Non-pigmented ciliary epithelial cell (primary cell): ENCODE results near the gene MYOM3.
"Not testable (repeated sequence)": the region's sequence is repeated elsewhere in the genome, so short reads cannot be mapped to it uniquely, and the experiment has no call there.

Experiments used
- DNase-seq: peaks from one replicate; pipeline ENCODE4 v3.0.0-alpha.2; 2010; ENCODE audit warnings: low read depth

Gene MYOM3

GRCh38 chr1:24071941-24072340, 40.0 kb downstream of the MYOM3 start:
- DNase-seq, result no peak

DNA sequence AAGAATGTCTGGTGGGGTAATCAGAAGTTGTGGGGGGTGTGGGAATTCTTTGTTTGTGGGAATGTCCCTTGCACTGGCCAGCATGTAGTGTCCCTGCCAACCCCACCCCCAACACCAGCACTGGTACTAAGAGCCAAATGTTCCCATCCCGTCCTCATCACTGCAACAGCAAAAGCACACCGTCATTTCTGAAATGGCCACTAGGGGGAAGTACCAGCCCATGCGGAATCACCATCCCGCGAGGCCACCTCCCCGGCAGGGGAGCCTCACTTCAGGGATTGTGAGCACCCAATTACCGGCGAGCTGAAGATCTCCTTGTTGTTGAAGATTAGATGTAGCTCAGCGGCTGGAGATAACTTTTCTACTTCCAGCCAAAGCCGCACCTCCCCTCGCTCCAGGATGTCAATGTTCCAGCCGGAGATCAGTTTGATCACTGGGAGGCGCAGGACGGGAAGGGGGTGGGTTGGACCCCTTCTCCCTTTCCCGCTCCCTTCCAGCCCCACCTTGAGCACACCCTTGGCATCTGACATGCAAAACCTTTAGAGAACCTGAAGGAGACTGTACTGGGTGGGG, 41.0 kb downstream of the MYOM3 start:
- DNase-seq, result peak; percentile 22

DNA sequence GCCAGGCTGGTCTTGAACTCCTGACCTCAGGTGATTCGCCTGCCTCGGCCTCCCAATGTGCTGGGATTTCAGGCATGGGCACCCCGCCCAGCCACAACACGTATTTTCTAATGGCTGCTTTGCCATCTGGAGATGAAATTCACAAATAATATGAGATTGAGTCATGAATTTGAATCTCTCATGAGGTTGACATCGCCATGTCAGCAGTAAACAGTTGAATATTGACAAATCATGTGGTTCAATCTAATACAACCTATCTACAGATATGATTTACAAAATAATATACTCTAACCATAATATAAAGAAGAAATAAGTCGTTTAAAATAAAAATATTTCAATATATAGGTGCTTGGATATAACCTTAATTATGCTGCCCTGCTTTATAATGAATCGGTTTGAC, 42.1 kb downstream of the MYOM3 start:
- no peak for DNase-seq

GRCh38 chr1:24067978-24068377, 44.0 kb downstream of the MYOM3 start:
- no peak for DNase-seq

DNA sequence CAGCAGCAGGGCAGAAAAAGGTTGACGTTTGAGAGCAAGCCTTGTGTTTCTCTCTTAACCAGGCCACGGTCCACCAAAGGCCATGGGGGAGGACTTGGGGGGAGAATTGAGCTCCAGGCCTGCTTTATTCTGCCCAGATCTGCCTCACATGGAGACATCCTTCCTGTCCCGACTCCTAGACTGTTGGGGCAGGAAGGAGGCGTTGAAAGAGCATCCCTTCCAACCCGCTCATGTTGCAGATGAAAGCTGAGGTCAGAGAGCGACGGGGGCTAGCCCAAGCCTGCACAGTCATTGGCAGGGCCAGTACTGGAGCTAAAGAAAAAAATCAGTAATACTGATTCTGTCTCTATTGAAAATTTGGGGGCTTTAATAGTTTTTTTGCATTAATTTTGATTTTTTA, 46.6 kb downstream of the MYOM3 start:
- no peak for DNase-seq

- DNase-seq, result no peak
Measured at GRCh38 chr1:24062221-24062620, 49.7 kb downstream of the MYOM3 start.

- no peak for DNase-seq
Measured at GRCh38 chr1:24060482-24060881, 51.5 kb downstream of the MYOM3 start.

DNA sequence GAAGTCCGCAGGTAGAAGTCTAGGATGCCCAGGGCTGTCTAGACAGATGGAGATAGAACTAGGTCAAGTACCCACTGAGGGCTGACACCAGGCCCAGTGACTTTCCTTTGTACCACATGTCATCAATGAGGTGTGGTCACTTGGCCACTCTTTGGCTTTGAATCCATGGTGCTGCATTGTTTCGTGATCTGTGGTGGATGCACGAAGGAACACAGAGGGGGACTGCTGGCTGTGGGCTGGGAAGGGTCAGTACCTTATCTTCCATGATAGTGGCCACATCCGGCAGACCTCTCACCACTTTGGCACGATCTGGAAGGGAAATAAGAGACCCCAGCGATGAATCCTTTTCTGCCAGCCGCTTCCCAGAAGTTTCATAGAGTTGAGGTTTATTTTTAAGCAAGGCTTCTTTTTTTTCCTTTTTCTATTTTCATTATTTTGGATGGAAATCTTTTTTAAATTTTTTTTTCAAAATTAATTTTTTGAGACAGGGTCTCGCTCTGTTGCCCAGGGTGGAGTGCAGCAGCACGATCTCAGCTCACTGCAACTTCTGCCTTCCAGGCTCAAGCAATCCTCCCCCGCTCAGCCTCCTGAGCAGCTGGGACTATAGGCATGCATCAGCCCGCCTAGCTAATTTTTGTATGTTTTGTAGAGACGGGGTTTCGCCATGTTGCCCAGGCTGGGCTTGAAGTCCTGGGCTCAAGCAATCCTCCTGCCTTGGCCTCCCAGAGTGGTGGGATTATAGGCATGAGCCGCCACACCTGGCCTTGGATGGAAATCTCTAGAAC, 53.1 kb downstream of the MYOM3 start:
- no peak for DNase-seq

DNA sequence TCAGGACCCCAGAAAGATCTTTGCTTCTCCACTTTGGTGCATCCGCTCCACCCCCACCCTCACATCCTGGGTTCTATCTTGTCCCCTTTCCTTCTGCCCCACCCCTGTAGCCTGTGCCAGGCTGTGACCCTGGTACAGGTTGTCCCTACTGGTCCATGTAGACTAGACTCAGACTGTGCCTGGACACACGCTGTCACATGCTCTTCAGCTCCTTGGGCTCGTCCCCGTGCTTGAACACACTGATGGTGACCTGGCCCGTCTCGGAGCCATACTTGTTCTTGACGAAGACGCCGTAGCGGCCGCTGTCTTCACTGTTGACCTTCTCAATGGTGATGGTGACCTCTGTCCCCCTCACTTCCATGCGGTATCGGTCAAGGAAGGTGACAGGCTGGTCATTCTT, 54.8 kb downstream of the MYOM3 start:
- DNase-seq, result no peak

DNA sequence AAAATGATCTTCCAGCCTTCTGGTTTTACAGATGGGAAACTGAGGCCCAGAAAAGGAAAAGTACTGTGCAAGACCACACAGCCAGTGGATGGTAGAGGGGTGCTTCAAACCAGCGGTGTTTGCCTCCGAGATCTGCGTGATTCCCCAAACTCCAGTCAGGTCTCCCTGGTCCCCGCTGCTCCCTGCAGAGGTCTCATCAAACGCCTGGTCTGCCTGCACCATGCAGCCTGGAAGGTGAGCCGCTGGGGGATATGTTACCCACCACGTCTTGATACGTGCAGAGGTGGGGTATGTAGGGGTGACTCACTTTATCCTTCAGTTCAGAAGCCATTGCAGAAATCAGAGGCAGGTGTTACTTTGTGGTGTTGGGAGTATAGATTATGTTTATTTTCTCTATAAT, 56.3 kb downstream of the MYOM3 start:
- no peak for DNase-seq

DNA sequence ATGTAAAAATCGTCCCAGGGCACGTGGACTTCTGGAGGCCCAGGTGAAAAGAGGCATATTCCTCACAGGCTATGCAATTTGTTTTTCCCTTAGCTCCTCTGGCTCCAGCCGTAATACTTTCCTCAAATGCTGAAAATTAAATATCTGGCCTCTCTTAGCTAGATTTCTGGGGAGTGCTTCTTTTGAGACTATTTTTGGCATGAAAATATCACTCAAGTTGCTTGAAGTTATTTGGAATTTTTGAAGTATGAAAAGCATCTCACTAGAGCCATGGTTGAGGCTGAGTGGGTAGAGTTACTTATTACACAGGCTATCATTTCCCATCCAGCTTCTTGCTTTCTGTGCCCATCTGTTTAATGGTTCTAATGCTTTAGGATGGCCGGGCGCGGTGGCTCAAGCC, 59.7 kb downstream of the MYOM3 start:
- no peak for DNase-seq

DNA sequence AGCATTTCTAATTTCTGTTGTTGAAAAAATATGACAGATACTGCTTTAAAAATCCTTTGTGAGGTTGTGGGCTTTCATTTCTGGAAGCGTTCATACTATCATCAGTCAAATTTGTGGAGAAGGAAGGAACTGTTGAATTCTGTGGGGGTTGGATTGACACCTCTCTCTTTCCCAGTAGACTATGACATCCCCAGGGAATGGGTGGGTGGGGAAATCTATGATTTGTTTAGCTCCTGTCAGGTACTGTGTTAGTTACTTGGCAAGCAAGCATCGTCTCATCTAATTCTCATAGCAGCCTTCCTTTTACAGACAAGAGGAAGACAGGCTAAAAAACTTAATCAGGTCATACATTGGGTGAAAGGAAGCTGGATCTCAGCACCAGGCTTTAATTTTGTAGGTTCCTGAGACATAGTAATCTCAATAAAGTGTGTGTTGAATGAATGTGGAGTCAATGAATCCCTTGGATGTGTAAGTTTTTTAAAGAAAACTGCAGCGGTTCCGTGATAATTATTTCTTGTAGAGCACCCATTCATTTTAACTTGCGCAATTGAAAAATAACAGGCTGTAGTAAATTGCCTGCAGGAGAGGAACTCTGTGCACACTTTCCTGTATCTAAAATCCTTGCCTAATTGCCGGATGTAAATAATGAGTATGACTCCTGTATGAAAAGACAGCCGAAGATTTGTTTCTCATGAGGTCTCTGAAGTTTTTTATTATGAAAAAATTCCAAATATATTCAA, 60.6 kb downstream of the MYOM3 start:
- DNase-seq, result no peak

- DNase-seq, result no peak
Measured at GRCh38 chr1:24049733-24050132, 62.2 kb downstream of the MYOM3 start.

DNA sequence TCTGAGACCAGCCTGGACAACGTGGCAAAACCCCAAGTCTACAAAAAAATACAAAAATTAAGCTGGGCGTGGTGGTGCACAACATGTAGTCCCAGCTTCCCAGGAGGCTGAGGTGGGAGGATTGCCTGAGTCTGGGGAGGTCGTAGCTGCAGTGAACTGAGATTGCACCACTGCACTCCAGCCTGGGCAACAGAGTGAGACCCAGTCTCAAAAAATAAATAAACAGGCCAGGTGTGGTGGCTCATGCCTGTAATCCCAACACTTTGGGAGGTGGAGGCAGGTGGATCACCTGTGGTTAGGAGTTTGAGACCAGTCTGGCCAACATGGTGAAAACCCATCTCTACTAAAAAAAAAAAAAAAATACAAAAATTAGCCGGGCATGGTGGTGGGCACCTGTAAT, 63.0 kb downstream of the MYOM3 start:
- not testable (repeated sequence) for DNase-seq

GRCh38 chr1:24048205-24048869, 63.6 kb downstream of the MYOM3 start:
- DNase-seq, result no peak

DNA sequence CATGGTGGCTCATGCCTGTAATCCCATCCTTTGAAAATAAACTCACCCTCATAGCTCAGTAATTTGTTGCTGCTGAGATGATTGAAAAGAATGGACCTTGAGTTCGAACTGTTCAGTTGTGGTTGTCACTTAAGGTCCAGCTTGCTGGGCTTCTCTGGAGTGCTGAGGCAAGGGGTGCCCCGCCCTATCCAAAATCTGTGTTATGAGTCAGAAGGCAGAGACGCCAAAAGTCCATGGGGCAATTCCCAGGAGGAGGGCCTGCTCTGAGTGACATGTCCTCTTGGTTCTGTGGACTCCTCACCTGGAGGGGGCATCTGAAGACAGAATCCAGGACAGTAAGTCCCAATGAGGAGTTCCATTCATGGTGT, 64.8 kb downstream of the MYOM3 start:
- no peak for DNase-seq

GRCh38 chr1:24045771-24046170, 66.2 kb downstream of the MYOM3 start:
- no peak for DNase-seq

DNA sequence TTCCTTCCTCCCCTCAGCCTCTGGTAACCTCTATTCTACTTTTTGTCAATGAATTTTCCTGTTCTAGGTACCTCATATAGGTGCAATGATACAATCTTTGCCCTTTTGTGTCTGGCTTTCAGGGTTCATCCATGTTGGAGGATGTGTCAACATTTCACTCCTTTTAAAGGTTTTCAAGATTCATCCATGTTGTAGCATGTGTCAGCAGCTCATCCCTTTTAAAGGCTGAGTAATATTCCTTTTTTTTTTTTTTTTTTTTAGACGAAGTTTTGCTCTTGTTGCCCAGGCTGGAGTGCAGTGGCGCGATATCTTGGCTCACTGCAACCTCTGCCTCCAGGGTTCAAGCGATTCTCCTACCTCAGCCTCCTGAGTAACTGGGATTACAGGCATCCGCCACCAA, 67.3 kb downstream of the MYOM3 start:
- DNase-seq, result not testable (repeated sequence)

- no peak for DNase-seq
Measured at GRCh38 chr1:24043345-24044032, 68.4 kb downstream of the MYOM3 start.

DNA sequence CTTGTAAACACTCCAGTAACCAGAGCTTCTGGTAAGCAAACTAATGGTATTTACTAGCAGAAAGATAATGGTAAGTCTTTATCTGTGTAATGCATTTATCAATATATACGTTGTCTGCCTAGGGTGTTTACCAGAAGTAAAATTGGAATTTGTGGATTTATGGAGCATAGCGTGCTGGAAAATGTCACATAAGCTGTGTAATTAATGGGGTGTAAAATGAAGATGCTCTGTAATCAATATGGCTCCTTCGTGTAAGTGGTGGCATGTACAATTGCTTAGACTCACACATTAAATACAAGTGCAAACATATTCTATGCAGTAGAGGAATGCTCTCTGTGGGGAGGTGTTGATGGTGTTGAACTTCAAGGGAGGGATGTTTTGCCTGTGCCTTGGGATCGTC, 69.6 kb downstream of the MYOM3 start:
- no peak for DNase-seq

- no peak for DNase-seq
Measured at GRCh38 chr1:24036088-24036487, 75.8 kb downstream of the MYOM3 start.

DNA sequence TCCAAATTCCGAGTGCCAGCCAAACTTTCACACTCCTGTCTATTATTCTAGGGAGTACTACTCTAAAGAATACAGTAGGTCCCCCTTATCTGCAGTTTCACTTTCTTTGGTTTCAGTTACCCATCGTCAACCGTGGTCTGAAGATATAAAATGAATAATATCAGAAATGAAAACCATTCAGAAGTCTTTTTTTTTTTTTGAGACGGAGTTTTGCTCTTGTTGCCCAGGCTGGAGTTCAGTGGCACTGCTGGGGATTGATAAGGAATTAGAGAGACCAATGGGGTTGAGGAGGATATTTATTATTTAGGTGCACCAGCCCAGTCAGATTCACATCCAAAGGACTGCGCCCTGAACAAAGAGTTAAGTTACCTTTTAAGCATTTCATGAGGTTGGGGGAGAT, 79.0 kb downstream of the MYOM3 start:
- DNase-seq, result no peak
